ENCODE data around the gene TAS2R46.
"Not testable (repeated sequence)": the region's sequence is repeated elsewhere in the genome, so short reads cannot be mapped to it uniquely, and the experiment has no call there.

TAS2R46 gene

GRCh38 chr12:11062194-11062593 lies at the start of gene TAS2R46:
Gene TAS2R46 (minus strand): TSS chr12:11062294. CDS start chr12:11062294, 0 bp downstream.
- DNase-seq, result not testable (repeated sequence)

DNA sequence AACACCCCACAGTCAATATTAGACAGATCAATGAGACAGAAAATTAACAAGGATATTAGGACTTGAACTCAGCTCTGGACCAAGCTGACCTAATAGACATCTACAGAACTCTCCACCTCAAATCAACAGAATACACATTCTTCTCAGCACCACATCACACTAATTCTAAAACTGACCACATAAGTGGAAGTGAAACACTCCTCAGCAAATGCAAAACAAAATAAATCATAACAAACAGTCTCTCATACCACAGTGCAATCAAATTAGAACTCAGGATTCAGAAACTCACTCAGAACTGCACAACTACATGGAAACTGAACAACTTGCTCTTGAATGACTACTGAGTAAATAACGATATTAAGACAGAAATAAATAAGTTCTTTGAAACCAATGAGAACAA lies 49.1 kb upstream of the TAS2R46 start:
- DNase-seq, result not testable (repeated sequence)

DNA sequence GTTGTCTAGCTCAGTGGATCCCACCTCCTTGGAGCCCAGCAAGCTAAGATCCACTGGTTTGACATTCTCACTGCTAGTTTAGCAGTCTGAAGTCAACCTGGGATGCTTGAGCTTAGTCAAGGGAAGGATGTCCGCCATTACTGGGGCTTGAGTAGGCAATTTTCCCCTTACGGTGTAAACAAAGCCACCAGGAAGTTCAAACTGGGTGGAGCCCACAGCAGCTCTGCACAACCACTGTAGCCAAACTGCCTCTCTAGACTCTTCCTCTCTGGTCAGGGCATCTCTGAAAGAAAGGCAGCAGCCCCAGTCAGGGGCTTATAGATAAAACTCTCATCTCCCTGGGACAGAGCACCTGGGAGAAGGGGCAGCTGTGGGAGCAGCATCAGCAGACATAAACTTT lies 46.8 kb upstream of the TAS2R46 start:
- DNase-seq, result no peak

GRCh38 chr12:11107719-11108118 lies 45.6 kb upstream of the TAS2R46 start:
- DNase-seq, result no peak

DNA sequence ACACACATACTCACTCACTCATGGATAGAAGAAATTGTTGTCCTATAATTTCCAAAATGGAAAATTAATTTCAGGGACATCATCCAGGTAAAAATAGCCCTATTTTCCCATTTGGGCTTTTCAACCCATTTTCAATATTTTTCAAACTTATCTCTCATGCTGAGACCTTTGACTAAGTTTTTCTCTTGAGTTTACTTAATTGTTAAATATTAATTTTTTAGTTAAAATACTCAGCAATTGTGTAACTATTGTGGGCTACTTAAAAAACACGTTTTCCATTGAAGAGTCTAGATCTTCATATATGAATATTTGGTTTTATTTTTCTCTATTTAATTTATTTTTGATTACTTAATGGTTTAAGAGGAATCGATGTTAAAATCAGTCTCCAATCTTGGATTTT lies 44.2 kb upstream of the TAS2R46 start:
- DNase-seq, result no peak

DNA sequence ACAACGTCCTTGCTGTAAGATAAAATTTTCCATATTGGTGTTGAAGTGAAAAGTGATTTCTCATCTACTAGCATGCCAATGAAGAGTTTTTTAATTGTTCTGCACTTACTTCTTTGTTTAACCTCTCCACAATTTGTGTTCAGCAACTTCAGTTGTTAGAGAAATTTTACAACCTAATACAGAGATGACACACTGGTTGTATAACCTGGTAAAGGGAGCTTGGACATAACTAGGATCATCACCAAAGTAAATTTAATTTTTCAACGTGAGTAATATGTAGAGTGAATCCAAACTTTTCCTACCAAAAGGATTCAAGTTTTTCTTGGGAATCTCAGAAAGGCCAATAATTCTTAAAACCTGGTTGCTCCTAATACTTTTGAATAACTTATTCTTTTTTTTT lies 43.5 kb upstream of the TAS2R46 start:
- no peak for DNase-seq

DNA sequence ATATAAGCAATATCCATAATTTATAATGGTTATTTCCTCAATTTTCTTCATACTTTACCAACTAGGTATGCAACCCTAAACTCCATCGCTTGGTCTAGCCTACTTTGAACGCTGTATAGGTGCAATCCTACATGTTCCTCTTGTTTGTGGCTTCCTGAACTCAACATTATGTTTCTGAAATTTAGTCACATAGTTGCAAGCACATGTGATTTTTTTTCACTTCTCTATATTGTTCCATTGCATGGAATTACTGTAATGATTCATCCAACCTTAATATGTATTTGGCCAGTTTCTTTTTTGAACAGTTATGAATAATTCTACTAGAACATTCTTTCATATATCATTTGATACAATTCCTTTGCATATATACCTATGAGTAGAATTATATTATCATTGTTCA lies 32.8 kb upstream of the TAS2R46 start:
- DNase-seq, result not testable (repeated sequence)

GRCh38 chr12:11092128-11092527 lies 30.0 kb upstream of the TAS2R46 start, which contains the start of gene TAS2R43:
Gene TAS2R43 (minus strand): TSS chr12:11092313. CDS start chr12:11092229, 84 bp downstream.
- no peak for DNase-seq

- DNase-seq, result no peak
These were observed 27.2 kb upstream of the TAS2R46 start for GRCh38 chr12:11089246-11089645.

GRCh38 chr12:11085419-11085818 lies 23.3 kb upstream of the TAS2R46 start:
- no peak for DNase-seq

DNA sequence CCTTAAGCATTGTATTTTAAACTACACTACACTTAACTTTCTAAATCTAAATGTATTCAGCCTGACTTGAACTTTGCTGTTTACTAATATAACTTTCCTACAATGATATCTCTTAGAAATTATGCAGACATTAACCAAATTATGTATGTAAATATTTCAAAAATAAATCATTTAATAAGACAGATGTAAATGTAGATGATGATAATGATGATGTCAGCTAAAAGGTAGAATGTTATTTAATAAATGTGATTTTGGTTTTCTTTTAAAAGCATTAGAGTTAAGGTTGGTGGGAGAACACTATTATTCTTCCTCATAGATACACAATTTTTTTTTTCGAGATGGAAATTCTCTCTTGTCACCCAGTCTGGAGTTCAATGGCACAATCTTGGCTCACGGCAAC lies 19.9 kb upstream of the TAS2R46 start:
- DNase-seq, result no peak

- DNase-seq, result no peak
These were observed 16.2 kb upstream of the TAS2R46 start for GRCh38 chr12:11078246-11078645.

- DNase-seq, result no peak
These were observed 13.5 kb upstream of the TAS2R46 start for GRCh38 chr12:11075642-11076041.

- DNase-seq, result no peak
These were observed 9.3 kb upstream of the TAS2R46 start for GRCh38 chr12:11071414-11071813.

- no peak for DNase-seq
These were observed 8.9 kb upstream of the TAS2R46 start for GRCh38 chr12:11070999-11071398.

GRCh38 chr12:11069854-11070365 lies 7.8 kb upstream of the TAS2R46 start:
- DNase-seq, result no peak

- DNase-seq, result no peak
These were observed 5.4 kb upstream of the TAS2R46 start for GRCh38 chr12:11067514-11067913.

GRCh38 chr12:11059784-11060183 lies 2.3 kb downstream of the TAS2R46 start:
- no peak for DNase-seq

DNA sequence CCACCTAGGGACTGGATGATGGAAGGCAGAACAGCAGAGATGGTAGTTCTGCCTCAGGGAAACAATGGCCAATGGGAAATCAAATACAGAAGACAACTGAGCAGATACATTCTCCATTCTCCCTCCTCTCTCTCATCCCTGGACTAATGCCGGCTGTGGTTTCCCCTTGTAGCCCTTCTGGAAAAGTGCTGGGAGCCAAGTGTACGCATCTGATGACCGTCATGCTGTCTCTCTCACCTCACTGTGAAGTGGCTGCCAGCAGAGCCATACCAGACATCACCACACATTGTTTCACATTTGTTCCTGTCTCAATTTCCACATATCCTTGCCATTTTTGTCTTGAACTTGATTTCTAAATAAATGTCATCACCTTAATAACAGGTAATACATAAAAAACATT lies 3.1 kb downstream of the TAS2R46 start:
- no peak for DNase-seq

DNA sequence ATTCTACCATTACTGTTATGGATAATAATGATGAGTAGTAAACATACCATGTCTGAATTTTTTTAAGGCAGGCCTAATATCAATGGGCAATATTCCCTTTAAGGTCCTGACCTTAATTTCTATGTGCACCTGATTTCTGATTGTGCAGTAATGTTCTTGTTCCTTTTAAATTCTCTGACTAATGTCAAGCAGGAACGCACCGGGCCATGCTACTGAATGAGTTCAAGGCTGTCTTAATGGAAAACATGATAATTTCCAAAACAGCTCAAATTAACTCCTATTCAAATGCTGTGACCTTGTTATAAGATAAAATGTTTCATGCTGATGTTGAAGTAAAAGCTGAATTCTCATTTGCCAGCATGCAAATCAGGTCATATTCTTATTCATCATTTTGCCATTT lies 6.8 kb downstream of the TAS2R46 start:
- no peak for DNase-seq

GRCh38 chr12:11049806-11050531 lies 12.1 kb downstream of the TAS2R46 start:
- DNase-seq, result not testable (repeated sequence)

DNA sequence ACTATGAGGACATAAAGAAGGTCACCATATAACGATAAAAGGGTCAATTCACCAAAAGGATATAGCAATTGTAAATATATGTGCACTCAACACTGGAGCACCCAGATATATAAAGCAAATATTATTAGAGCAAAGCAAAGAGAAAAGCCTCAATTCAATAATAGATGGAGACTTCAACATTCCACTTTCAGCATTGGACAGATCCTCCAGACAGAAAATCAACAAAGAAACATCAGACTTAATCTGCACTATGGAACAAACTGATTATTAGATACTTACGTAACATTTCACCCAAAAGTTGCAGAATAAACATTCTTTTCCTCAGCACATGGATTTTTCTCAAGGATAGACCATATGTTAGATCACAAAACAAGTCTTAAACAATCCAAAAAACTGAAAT lies 20.7 kb downstream of the TAS2R46 start:
- DNase-seq, result not testable (repeated sequence)

GRCh38 chr12:11040162-11040561 lies 21.9 kb downstream of the TAS2R46 start:
- DNase-seq, result no peak

DNA sequence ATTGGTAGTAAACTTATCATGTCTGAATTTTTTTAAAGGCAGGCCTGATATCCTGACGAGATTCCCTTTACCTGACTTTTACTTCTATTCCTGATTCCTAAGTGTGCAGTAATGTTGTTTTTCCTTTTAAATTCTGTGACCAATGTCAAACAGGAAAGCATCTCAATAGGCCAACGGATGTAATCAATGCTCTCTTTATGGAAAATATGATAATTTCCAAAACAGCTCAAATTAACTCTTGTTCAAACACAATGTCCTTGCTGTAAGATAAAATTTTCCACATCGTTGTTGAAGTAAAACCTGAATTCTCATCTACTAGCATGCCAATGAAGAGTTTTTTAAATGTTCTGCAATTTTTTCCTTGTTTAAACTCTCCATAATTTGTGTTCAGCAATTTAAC lies 22.9 kb downstream of the TAS2R46 start:
- DNase-seq, result no peak

DNA sequence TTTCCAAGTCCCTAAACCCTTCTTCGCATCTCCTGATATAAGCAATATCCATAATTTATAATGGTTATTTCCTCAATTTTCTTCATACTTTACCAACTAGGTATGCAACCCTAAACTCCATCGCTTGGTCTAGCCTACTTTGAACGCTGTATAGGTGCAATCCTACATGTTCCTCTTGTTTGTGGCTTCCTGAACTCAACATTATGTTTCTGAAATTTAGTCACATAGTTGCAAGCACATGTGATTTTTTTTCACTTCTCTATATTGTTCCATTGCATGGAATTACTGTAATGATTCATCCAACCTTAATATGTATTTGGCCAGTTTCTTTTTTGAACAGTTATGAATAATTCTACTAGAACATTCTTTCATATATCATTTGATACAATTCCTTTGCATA lies 28.1 kb downstream of the TAS2R46 start:
- DNase-seq, result not testable (repeated sequence)

All from left hindlimb (tissue), 1 donor.